HG03060 (cell line): ENCODE results near the gene CLSTN2.

Source experiments
- ATAC-seq: cut with Tn5 transposase; IDR thresholded peaks from one replicate; pipeline ENCODE4 v1.9.1; 2021; ENCODE audit warnings: low read depth, moderate number of reproducible peaks; ENCODE audit not compliant: unreplicated experiment

Gene CLSTN2

GRCh38 chr3:140559546-140559945, 624.6 kb downstream of the CLSTN2 start:
- no peak for ATAC-seq

GRCh38 chr3:140563206-140563760, 628.3 kb downstream of the CLSTN2 start:
- no peak for ATAC-seq

- no peak for ATAC-seq
These were observed 633.1 kb downstream of the CLSTN2 start for GRCh38 chr3:140568131-140568530.

GRCh38 chr3:140568842-140569520, 634.0 kb downstream of the CLSTN2 start:
- ATAC-seq: no peak

GRCh38 chr3:140570602-140571001, 635.6 kb downstream of the CLSTN2 start:
- no peak for ATAC-seq

- ATAC-seq: no peak
These were observed 636.9 kb downstream of the CLSTN2 start for GRCh38 chr3:140571836-140572235.

- ATAC-seq: no peak
These were observed 637.3 kb downstream of the CLSTN2 start for GRCh38 chr3:140572334-140572733.

- ATAC-seq: no peak
These were observed 638.0 kb downstream of the CLSTN2 start for GRCh38 chr3:140573011-140573410.

- no peak for ATAC-seq
These were observed 639.4 kb downstream of the CLSTN2 start for GRCh38 chr3:140574375-140574774.

- ATAC-seq: no peak
These were observed 641.5 kb downstream of the CLSTN2 start for GRCh38 chr3:140576449-140576848.

- ATAC-seq: no peak
These were observed 642.9 kb downstream of the CLSTN2 start for GRCh38 chr3:140577911-140578310.

GRCh38 chr3:140579260-140579659, 644.3 kb downstream of the CLSTN2 start:
- no peak for ATAC-seq

GRCh38 chr3:140580746-140581145, 645.8 kb downstream of the CLSTN2 start:
- ATAC-seq: no peak

- no peak for ATAC-seq
These were observed 649.6 kb downstream of the CLSTN2 start for GRCh38 chr3:140584549-140584948.

GRCh38 chr3:140585828-140586227, 650.8 kb downstream of the CLSTN2 start:
- ATAC-seq: no peak

GRCh38 chr3:140586311-140586710, 651.3 kb downstream of the CLSTN2 start:
- no peak for ATAC-seq

- ATAC-seq: no peak
These were observed 653.6 kb downstream of the CLSTN2 start for GRCh38 chr3:140588558-140588957.

- ATAC-seq: no peak
These were observed 658.8 kb downstream of the CLSTN2 start for GRCh38 chr3:140593766-140594165.

- no peak for ATAC-seq
These were observed 660.3 kb downstream of the CLSTN2 start for GRCh38 chr3:140595295-140595694.

GRCh38 chr3:140597364-140597763, 662.4 kb downstream of the CLSTN2 start:
- ATAC-seq: no peak

GRCh38 chr3:140597792-140598191, 662.8 kb downstream of the CLSTN2 start:
- no peak for ATAC-seq

- no peak for ATAC-seq
These were observed 664.0 kb downstream of the CLSTN2 start for GRCh38 chr3:140599009-140599408.
